HCT116 (cell line): ENCODE results near the gene CECR2. TPM values are rescaled to one million over a fixed set of nuclear protein-coding genes. Genes with fewer than 3 reads are reported as not detected.
"Not testable (repeated sequence)": the region's sequence is repeated elsewhere in the genome, so short reads cannot be mapped to it uniquely, and the experiment has no call there.

Experiments used
- ATAC-seq: fragments of 200-7000 bp; cut with Tn5 transposase; 2 replicates; pipeline ENCODE4 v1.9.1; 2020; ENCODE audit warnings: mild to moderate bottlenecking, moderate library complexity
- BruUV-seq: library from RNA; stranded (reverse); fragments of 400-500 nt; replicated peaks from 2 replicates; lab custom pipeline; 2021; lab: Mats Ljungman, UMichigan
- CTCF ChIA-PET: fragments of 300-600 bp; sonication (Branson Sonifier 250); formaldehyde crosslinking; loops from one replicate; lab custom pipeline; 2021; ENCODE audit warnings: antibody characterized with exemption; lab: Charles Lee
- POLR2A ChIA-PET: fragments of 300-600, 350-600 bp; sonication (Branson Sonifier 250); formaldehyde crosslinking; loops from one replicate; lab custom pipeline; 2021; ENCODE audit warnings: antibody characterized with exemption; lab: Charles Lee
- RAD21 ChIA-PET, 2 experiments: fragments of 300-600 bp; sonication (Branson Sonifier 250); formaldehyde crosslinking; loops; one replicate each; lab custom pipeline; 2023; ENCODE audit warnings: low total read pairs in 2 of 2; ENCODE audit not compliant: uncharacterized antibody in 2 of 2, unreplicated experiment in 2 of 2, low non-redundant PET in 1 of 2; lab: Charles Lee
- DNase-seq: peaks from one replicate; pipeline ENCODE4 v3.0.0-alpha.2; 2010; ENCODE audit warnings: low read depth, low spot score
- H2AFZ ChIP-seq: fragments of 200-600 bp; shearing (Covaris generic), sonication (generic); 2 replicates; pipeline ENCODE4 v1.6.1; 2017; ENCODE audit warnings: low read depth, mixed run types, mixed read lengths, antibody characterized with exemption, low read length; ENCODE audit not compliant: poor library complexity, severe bottlenecking
- H3K27ac ChIP-seq: 2 replicates; pipeline ENCODE4 v1.5.1; 2012; ENCODE audit warnings: low read depth, low read length
- H3K27me3 ChIP-seq: fragments of 200-600 bp; sonication (generic); 2 replicates; pipeline ENCODE4 v1.6.1; 2016; ENCODE audit warnings: mixed run types, low read length, mixed read lengths; ENCODE audit not compliant: insufficient read depth
- H3K36me3 ChIP-seq, 2 experiments: fragments of 200-500 bp in 1 of 2; fragments of 200-600 bp in 1 of 2; sonication (Bioruptor generic) in 1 of 2; sonication (generic) in 1 of 2; 2 replicates each; pipeline versions ENCODE4 v1.5.1 to v1.6.1; 2014 to 2016; ENCODE audit warnings: low read length in 2 of 2, inconsistent platforms in 1 of 2, mixed read lengths in 1 of 2, mixed run types in 1 of 2; ENCODE audit not compliant: insufficient read depth in 2 of 2, control insufficient read depth in 1 of 2
- H3K4me1 ChIP-seq, 2 experiments: fragments of 200-600 bp in 1 of 2; sonication (generic) in 1 of 2; 2 replicates each; pipeline versions ENCODE4 v1.5.1 to v1.6.1; 2012 to 2017; ENCODE audit warnings: low read length in 2 of 2, inconsistent platforms in 1 of 2, mild to moderate bottlenecking in 1 of 2, mixed read lengths in 1 of 2, mixed run types in 1 of 2, moderate library complexity in 1 of 2; ENCODE audit not compliant: insufficient read depth in 2 of 2, control insufficient read depth in 1 of 2
- H3K4me2 ChIP-seq: fragments of 200-600 bp; sonication (generic); 2 replicates; pipeline ENCODE4 v1.6.1; 2017; ENCODE audit warnings: mixed run types, low read length, mixed read lengths
- H3K4me3 ChIP-seq, 2 experiments: fragments of 200-600 bp in 1 of 2; sonication (generic) in 1 of 2; replicated peaks in 1 of 2; 2 replicates each; pipeline ENCODE4 v1.5.1; 2011 to 2016; ENCODE audit warnings: low read length in 2 of 2, control low read depth in 1 of 2, low read depth in 1 of 2, mild to moderate bottlenecking in 1 of 2, mixed read lengths in 1 of 2, mixed run types in 1 of 2
- H3K79me2 ChIP-seq: fragments of 200-600 bp; sonication (generic); 2 replicates; pipeline ENCODE4 v1.6.1; 2017; ENCODE audit warnings: mild to moderate bottlenecking, mixed run types, low read length, moderate library complexity, mixed read lengths; ENCODE audit not compliant: insufficient read depth
- H3K9ac ChIP-seq: fragments of 200-600 bp; sonication (generic); 2 replicates; pipeline ENCODE4 v1.6.1; 2016; ENCODE audit warnings: low read length, mixed read lengths
- H3K9me2 ChIP-seq: fragments of 200-600 bp; sonication (generic), shearing (Covaris generic); 2 replicates; pipeline ENCODE4 v1.6.1; 2017; ENCODE audit warnings: mixed run types, mild to moderate bottlenecking, moderate library complexity; ENCODE audit not compliant: insufficient read depth
- H3K9me3 ChIP-seq, 2 experiments: fragments of 200-500 bp in 1 of 2; fragments of 200-600 bp in 1 of 2; sonication (Bioruptor generic) in 1 of 2; sonication (generic) in 1 of 2; 2 replicates each; pipeline ENCODE4 v1.6.1; 2014 to 2017; ENCODE audit warnings: low read length in 2 of 2, mixed read lengths in 2 of 2, inconsistent platforms in 1 of 2, low read depth in 1 of 2, mild to moderate bottlenecking in 1 of 2, mixed run types in 1 of 2, moderate library complexity in 1 of 2; ENCODE audit not compliant: control insufficient read depth in 1 of 2, insufficient read depth in 1 of 2
- H4K20me1 ChIP-seq: fragments of 200-600 bp; sonication (generic), shearing (Covaris generic); 2 replicates; pipeline ENCODE4 v1.6.1; 2017; ENCODE audit warnings: mixed run types, mild to moderate bottlenecking, moderate library complexity; ENCODE audit not compliant: insufficient read depth
- ATF3 ChIP-seq: IDR thresholded peaks from 2 replicates; pipeline ENCODE4 v1.6.1; 2012
- CBX3 ChIP-seq: IDR thresholded peaks from 2 replicates; pipeline ENCODE4 v1.6.1; 2012; ENCODE audit warnings: low read depth
- EGR1 ChIP-seq: IDR thresholded peaks from 2 replicates; pipeline ENCODE4 v1.6.1; 2012; ENCODE audit warnings: low read depth
- ELF1 ChIP-seq: IDR thresholded peaks from 2 replicates; pipeline ENCODE4 v1.6.1; 2012; ENCODE audit warnings: low read depth, borderline replicate concordance
- EZH2 ChIP-seq: fragments of 200-600 bp; sonication (generic); IDR thresholded peaks from 2 replicates; pipeline ENCODE4 v1.6.1; 2017; ENCODE audit warnings: antibody characterized with exemption, mixed run types
- FOSL1 ChIP-seq: IDR thresholded peaks from 2 replicates; pipeline ENCODE4 v1.6.1; 2012; ENCODE audit warnings: low read depth
- JUND ChIP-seq: IDR thresholded peaks from 2 replicates; pipeline ENCODE4 v1.6.1; 2012
- MAX ChIP-seq: IDR thresholded peaks from 2 replicates; pipeline ENCODE4 v1.6.1; 2012
- POLR2AphosphoS5 ChIP-seq: IDR thresholded peaks from 2 replicates; pipeline ENCODE4 v1.6.1; 2011; ENCODE audit warnings: mild to moderate bottlenecking, low read depth, low read length, moderate library complexity
- SIN3A ChIP-seq: IDR thresholded peaks from 2 replicates; pipeline ENCODE4 v1.6.1; 2012; ENCODE audit warnings: low read depth
- SP1 ChIP-seq: IDR thresholded peaks from 2 replicates; pipeline ENCODE4 v1.6.1; 2012; ENCODE audit warnings: low read depth
- SRF ChIP-seq: IDR thresholded peaks from 2 replicates; pipeline ENCODE4 v1.6.1; 2012; ENCODE audit warnings: low read depth
- YY1 ChIP-seq: IDR thresholded peaks from 2 replicates; pipeline ENCODE4 v1.6.1; 2011; ENCODE audit warnings: low read length, low read depth, moderate library complexity, mild to moderate bottlenecking; ENCODE audit not compliant: insufficient replicate concordance; ENCODE audit errors: extremely low read depth
- ZNF274 ChIP-seq: fragments of 200-500 bp; sonication (Bioruptor generic); IDR thresholded peaks from 2 replicates; pipeline ENCODE4 v1.6.1; 2014; ENCODE audit warnings: mild to moderate bottlenecking, low read depth, low read length, inconsistent platforms
- intact Hi-C: fragments of 100-400 bp; cut with micrococcal nuclease; formaldehyde crosslinking; loops from 2 replicates; pipeline ENCODE4 v1.10.0; 2022
- total RNA-seq: library from RNA; stranded (reverse); gene quantifications from one replicate; pipeline ENCODE4 v1.2.1, GENCODE V29; 2021; ENCODE audit not compliant: unreplicated experiment
- TF ChIP-seq, protein P1 (sequence below): IDR thresholded peaks from 2 replicates; pipeline ENCODE4 v1.6.1; 2011; ENCODE audit warnings: mild to moderate bottlenecking, low read length, moderate library complexity; ENCODE audit not compliant: insufficient replicate concordance; ENCODE audit errors: extremely low read depth

Gene CECR2
- total RNA-seq, 1 experiment from 2014 or later: 6.0 TPM

DNA sequence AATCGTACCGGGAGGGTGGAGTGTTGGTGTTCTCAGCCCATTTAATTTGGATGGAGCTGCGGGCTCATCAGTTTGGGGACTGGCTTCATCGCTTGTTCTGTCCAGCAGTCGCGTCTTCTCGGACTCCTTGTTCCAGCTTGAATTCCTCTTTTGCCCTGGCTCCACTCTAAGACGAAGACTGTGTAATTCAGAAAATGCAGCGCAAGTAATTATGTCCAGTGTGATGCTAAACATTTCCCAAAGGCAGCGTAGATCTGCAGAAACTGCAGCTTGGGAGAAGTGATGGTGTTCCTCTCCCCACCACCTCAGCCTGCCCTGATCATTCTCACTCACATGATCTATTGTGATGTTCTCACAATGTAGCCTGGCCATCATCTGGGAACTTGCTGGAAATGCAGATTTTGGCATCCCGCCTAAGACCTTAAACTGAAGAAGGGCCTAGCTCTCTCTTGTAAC lies 194.7 kb downstream of the CECR2 start:
- Histone ChIP-seq H4K20me1 (no peaks in the 10 kb centered on the region), H3K27me3 (no peaks in the 10 kb centered on the region), H3K4me3 (no peak overlapping the region), H3K36me3 (no peaks in the 10 kb centered on the region), H3K27ac (no peak overlapping the region), H2AFZ (no peak overlapping the region), H3K9ac (no peak overlapping the region), H3K9me2 (no peaks in the 10 kb centered on the region), H3K9me3 (no peaks in the 10 kb centered on the region), H3K4me1 (no peaks in the 10 kb centered on the region), H3K79me2 (no peaks in the 10 kb centered on the region), H3K4me2 (no peak overlapping the region)
- ChIA-PET CTCF (interaction anchor here (1.3 kb wide), 1 partner anchor 221 kb away, joined by 3 read pairs; no protein-coding TSS in a partner anchor), RAD21 (no interaction called here), POLR2A (no interaction called here)
- ATAC-seq (no peak), DNase-seq (no peak)
- TF ChIP-seq SP1: no peak
- no peak for TF ChIP-seq ZNF274
- TF ChIP-seq POLR2AphosphoS5: no peak
- TF ChIP-seq ATF3: no peak
- no peak for TF ChIP-seq EZH2
- TF ChIP-seq SRF: no peak
- no peak for TF ChIP-seq EGR1
- no peak for TF ChIP-seq CBX3
- no peak for TF ChIP-seq ELF1
- no peak for TF ChIP-seq YY1
- no peak for TF ChIP-seq JUND
- TF ChIP-seq MAX: no peak
- no peak for TF ChIP-seq FOSL1
- TF ChIP-seq, protein P1, sequence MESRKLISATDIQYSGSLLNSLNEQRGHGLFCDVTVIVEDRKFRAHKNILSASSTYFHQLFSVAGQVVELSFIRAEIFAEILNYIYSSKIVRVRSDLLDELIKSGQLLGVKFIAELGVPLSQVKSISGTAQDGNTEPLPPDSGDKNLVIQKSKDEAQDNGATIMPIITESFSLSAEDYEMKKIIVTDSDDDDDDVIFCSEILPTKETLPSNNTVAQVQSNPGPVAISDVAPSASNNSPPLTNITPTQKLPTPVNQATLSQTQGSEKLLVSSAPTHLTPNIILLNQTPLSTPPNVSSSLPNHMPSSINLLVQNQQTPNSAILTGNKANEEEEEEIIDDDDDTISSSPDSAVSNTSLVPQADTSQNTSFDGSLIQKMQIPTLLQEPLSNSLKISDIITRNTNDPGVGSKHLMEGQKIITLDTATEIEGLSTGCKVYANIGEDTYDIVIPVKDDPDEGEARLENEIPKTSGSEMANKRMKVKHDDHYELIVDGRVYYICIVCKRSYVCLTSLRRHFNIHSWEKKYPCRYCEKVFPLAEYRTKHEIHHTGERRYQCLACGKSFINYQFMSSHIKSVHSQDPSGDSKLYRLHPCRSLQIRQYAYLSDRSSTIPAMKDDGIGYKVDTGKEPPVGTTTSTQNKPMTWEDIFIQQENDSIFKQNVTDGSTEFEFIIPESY: no peak
- TF ChIP-seq SIN3A: no peak
- intact Hi-C loops: no loop called here
- BruUV-seq: no TSS peak

GRCh38 chr22:17566016-17566687 lies 196.9 kb downstream of the CECR2 start:
- H3K27ac ChIP-seq, H3K4me2 ChIP-seq, DNase-seq, intact Hi-C loops, POLR2A ChIA-PET, H3K9me2 ChIP-seq, BruUV-seq, H3K27me3 ChIP-seq, H3K36me3 ChIP-seq, ATAC-seq, CTCF ChIA-PET, H2AFZ ChIP-seq, H3K4me3 ChIP-seq, H3K9me3 ChIP-seq, H3K9ac ChIP-seq, H4K20me1 ChIP-seq, H3K4me1 ChIP-seq, RAD21 ChIA-PET, H3K79me2 ChIP-seq: not testable (repeated sequence)
